GM18498 (cell line): ENCODE results near the gene MTCL1.

ENCODE experiments used
- ATAC-seq: cut with Tn5 transposase; IDR thresholded peaks from one replicate; pipeline ENCODE4 v1.9.1; 2021; ENCODE audit warnings: mild to moderate bottlenecking, moderate library complexity; ENCODE audit not compliant: unreplicated experiment

MTCL1 gene

DNA sequence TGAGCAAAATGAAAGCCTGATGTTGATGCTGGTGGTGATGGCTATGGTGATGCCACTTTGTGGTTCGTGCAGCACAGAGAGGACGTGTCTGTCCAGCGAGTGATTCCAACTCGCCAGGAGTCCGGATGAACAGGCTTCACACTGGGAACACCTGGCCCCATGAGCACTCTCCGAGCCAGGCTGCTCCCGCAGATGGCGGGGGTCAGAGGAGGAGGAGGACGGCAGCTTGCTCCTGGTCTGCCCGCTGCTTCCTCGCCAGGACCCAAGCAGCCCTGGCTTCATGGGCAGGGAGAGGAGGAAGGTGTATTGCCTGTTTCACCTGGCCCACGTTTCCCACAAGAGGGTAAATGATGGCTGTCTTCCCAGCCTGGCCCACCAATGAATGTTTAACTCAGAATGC lies 121.6 kb downstream of the MTCL1 start:
- ATAC-seq, result no peak

DNA sequence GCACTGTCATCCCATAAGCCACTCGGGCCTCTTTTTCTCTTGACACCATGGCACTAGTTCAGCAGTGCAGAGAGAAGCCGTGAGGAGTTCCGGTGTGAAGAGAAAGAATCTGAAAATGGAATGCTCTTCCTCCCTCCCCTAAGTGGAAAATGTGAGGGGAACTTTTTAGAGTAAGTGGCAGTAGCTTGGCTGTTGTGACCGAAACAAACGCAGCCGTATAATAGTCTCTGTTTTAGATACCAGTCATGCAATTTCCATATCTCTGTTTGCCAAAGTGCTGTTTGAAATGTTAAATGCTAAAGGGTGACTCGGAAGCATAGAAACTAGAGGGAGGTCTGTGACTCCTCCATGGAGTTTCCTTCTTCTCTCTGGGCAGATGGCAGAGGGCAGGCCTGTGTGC lies 122.9 kb downstream of the MTCL1 start:
- no peak for ATAC-seq

DNA sequence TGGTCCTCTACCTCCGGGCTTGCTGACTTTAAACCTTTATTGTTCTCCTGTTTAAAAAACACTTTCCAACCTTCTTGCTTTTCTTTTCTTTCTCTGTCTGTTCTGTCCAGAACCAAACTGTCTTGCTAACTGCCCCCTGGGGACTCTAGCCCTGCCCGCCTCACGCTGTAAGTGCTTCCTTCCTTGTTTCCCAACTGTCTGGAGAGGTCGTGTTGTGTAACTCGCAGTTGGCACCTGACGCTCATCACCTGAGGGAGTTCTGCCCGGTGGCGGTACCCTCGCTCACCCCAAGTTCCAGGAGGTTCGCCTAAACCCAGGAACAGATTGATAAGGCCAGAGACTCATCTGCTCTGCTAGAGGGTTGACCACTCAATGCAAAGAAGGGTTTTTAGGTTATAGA lies 123.4 kb downstream of the MTCL1 start:
- no peak for ATAC-seq

DNA sequence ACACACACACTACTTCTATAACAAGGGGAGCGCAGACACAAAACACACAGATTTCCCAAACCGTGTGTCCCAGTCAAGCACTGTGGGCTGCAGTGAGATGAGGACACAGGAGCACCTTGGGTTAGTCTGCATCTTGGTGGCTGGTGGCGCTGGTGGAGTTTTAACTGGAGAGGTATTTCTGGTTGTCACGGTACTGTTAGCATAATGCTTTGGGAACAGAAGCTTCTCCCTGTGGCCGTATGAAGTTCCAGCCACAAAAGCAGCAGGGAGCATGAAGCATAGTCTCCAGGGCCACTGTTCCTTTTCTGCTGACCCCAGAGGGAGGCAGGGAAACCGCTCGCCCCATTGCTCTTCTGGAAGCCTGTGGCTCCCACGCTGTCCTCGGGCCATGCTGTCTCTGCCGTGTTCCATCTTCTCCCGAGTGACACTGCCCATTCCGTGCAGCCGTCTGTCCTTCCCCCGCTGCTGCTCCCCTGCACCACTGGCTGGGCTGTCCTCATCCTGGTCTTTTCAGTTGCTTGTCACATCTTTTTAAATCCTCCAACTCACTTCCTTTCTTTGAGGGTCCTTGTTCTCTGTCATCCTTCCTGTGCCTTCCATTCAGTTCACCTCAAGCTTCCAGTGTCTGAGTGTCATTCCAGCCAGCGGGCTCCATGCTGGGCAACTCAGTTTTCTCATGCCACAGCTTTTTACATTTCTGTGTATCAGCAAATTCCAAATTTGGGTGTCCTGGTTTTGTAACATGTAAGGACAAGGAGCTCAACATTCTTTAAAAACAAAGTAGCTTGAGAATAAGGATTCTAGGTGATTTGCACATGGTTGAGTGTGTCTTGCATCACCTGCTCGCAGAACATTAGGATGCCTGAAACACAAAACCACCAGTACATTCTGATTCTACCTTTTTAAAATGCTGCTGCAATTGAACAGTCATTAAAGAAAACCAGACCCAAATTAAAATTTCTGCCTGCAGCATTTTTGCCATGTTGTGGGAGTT lies 125.0 kb downstream of the MTCL1 start:
- no peak for ATAC-seq

DNA sequence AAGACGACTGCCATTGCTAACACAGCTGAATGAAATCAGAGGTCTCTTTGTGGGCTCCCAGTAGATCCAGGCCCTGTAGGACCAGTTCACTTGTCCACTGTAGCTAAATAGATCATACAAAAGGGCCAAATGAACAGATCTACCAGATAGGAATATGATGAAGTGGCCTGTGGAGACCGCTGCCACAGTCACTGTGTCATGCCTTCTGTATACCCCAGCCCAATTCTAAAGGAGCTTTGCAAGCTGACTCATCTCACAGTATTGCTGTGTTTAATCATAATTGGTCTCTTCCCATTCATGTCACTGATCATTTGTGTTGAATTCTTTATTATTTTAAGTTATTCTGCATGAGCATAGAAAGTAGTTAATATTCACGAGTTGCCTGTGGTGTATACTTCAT lies 125.8 kb downstream of the MTCL1 start:
- ATAC-seq, result no peak

DNA sequence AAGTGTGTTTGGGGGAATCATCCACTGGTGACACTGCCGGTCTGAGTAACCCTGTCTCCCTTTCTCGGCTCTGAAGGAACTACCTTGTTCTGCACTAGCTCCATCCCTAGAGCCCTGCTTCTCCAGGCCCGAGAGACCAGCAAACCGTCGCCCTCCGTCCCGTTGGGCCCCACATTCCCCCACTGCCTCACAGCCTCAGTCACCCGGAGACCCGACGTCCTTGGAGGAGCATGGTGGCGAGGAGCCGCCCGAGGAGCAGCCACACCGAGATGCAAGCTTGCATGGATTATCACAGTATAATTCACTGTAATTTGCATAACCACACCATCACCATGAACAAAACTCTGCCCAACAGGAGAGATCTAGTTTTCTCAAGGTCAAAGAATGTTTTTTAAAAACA lies 126.2 kb downstream of the MTCL1 start:
- no peak for ATAC-seq

DNA sequence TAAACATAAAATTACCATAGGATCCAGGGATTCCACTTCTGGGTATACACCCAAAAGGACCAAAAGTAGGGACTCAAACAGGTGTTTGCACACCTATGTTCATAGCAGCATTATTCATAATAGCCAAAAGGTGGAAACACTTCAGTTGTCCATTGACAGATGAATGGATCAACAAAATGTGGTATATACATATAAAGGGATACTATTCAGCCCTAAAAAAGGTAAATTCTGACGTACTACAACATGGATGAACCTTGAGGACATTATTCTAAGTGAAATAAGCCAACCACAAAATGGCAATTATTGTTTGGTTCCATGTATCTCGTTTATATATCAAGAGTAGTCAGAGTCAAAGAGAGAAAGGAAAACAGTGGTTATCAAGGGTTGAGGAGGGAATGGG lies 128.1 kb downstream of the MTCL1 start:
- ATAC-seq, result no peak

DNA sequence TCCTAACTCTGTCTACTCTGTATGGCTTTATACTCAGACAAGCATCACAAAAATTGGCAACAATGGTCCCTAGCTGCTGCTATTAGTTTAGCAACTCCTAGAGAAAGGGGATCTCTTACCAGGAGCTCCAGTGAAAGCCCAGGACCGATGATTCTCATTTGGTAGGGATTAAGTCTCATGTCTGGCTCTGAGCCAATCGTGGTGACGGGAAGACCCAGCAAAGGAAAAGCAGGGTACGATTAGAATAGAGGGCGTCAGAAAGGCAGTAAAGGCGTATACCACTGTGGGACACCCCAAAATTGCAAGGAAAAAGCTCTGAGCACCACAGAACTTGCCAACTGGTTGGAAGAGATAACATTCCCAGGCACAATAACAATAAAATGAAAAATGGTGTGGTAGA lies 129.5 kb downstream of the MTCL1 start:
- ATAC-seq, result no peak

DNA sequence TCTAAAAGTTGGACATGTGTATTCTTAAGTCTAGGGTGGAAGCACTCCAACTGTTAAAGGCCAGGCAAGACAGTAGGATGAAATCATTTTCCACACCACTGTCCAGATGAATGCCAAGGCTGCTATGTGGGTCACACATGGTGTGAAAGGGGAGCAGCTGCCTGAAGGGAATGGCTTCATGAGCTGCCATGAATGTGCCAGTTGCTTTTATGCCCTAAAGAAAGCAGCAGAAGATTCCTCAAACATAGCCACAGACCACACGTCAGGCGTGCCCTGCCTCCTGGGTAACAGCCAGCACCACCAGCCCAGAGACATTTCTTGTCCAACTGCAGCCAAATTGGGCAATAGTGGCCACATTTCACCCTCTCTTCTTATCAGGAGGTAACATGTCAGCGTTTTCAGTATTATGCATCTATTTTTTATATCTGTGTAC lies 130.2 kb downstream of the MTCL1 start:
- no peak for ATAC-seq

DNA sequence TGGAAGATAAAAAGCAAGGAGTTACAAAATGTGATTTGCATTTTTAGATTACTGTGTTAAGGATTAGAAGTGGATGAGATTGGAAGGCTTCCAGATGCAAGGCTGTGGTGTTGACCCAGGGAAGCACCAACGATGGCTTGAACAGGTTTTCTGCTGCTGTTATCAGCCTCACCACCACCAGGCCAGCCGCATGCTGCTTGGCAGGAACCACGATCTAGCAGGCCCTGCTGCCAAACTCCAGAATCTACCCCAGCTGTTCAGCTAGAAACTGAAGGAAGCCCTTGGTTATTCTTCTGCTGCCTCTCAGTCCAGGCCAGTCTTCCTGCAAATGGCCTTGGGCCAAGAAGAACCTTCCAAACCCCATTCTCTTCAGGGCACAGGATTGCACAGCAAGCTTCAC lies 133.9 kb downstream of the MTCL1 start:
- ATAC-seq, result no peak

DNA sequence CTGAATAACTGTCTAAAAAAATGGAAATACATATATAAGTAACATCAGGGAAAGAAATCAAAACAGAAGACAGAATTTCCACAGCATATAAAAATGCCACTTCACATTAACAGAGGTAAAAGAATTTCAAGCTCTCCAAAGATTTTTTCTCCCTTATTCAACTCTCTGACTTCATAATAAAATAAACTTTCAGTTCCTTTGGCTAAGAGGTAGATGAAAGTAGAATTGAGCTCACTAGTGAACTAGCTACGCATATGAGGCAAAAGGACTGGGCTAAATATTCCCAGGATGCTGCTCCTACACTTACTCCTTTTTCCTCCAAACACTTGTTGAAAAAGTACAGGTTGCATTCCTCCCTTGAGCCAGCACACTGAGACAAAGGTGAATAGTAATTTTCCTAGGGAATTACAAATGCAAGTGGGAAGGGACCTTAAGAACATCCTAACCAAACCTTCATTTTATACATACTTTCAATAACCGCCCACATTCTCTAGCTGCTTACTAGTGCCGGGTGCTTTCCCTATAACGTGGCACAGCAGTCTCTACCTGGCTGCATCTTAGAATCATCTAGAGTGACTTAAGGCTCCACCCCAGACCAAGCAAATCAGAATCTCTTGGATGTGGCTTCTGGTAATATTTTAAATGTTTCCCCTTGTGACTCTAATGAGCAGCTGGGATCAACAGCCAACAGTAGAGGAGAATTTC lies 136.6 kb downstream of the MTCL1 start:
- no peak for ATAC-seq

DNA sequence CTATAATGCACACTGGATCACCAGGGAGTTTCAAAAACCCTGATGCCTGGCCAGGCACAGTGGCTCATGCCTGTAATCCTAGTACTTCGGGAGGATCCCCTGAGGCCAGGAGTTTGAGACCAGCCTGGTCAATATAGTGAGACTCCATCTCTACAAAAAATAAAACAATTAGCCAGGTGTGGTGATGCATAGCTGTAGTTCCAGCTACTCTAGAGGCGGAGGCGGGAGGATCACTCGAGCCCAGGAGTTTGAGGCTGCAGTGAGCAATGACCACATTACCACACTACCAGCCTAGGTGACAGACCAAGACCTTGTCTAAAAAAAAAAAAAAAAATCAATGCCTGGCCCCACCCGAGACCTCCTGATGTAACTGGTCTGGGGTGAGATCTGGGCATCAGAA lies 137.2 kb downstream of the MTCL1 start:
- ATAC-seq, result no peak

DNA sequence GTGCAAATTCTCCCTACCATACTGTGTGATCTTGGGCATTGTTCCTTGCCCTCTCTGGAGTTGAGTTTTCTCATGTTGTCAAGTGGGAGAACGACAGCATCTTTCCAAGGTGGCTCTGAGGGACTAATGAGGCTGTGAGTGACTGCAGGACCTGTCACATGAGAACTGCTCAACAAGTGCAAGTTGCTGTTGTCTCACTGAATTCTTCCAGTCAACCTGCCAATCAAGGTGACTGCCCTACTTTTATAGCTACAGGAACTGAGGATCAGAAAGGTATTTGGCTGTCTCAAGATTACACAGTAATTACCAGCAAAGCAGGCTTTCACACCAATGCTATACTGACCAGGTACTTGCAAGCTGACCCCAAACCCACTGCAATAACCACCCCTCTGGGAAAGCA lies 137.6 kb downstream of the MTCL1 start:
- ATAC-seq, result no peak

DNA sequence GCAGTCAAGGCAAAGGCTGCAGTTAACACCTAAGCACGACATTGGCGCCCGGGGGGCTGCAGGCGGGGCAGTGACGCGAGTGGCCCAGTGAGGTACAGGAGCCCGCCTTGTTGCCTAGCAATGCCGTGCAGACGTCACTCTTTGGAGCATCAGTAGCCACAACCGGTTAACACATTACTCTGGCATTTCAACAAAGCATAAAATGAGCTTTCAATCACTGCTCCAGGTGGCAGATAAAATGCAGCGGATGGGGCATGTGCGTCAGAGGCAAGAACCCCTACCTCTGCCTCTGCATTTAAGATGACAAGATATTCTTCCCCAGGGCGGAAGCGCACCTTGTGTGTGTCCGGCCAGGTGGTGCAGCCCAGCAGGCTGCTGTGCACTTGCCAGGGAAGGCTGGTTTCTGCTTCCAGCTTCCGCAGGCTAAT lies 139.4 kb downstream of the MTCL1 start:
- no peak for ATAC-seq

DNA sequence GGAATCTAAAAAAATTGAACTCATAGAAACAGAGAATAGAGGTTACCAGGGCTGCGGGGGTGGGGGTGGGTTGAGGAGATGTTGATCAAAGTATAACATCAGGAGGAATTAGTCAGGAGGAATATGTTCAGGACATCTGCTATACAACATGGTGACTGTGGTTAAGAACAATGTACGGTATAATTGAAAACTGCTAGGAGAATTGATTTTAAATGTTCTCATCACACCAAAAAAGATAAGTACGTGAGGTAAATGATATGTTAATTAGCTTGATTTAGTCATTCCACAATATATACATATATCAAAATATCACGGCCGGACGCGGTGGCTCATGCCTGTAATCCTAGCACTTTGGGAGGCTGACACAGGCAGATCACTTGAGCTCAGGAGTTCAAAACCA lies 140.2 kb downstream of the MTCL1 start:
- ATAC-seq, result no peak

DNA sequence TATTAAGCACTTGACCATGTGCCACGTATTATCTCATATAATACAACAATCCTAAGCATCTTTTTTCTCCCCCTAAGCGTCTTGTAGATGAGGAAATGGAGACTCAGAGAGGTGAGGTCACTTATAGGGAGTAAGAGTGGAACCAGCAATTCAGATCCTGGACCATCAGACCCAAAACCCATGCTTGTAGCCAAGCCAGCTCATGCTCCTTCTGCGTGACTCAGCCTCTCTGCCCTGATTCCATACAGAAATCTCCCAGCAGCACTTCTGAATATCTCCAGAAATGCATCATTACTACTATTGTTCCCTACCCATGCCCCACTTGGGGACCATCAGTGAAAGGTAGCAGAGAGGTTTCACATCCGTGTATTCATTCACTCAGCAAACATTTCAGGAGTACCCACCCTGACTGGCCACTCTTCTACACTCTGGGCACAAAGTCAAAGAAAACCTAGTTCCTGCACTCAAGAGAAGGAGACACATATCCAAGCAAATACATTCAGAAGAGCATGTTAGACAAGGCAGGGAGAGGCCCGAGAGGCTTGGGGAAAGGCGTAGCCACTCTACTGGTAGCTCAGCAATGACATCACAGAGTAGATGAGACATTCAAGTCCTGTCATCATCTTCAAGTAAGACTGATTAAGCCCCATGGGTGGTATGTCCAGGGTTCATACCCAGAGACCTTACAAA lies 141.9 kb downstream of the MTCL1 start:
- ATAC-seq, result no peak

DNA sequence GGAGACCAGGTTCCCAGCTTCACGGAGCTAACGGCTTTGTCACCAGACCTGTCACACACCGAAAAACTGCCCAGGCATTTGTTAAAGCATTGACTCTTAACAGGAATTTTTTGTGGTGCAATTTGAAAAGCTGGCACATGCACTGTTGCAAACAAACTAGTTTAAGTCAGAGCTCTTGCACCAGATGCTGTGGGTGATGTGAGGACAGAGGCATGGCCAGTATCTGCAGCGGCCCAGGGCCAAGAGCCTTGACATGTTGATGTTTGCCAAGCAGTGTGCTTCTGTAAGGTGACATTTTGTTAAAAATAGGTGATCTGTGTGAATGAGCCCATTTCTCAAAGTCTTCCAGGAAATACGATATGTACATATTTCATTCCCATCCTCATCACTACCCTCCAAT lies 142.5 kb downstream of the MTCL1 start:
- ATAC-seq, result no peak

DNA sequence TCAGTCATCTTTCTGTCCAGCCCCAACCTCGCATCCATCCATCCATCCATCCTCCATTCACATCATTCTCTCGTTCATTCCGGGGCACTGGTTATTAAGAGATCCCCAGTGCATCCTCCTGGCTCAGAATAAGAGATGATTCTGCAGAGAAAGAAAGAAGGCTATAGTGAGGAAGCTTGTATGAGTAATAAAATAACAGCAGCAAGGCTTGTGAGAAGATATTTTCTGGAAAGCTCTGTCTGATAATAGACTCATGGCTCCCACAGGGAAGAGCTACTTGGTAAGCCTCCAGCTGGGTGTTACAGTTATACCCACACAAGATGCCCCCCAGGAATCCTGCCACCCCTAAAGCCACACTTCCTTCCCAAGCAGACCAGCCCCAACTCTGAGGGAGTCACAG lies 143.2 kb downstream of the MTCL1 start:
- no peak for ATAC-seq

DNA sequence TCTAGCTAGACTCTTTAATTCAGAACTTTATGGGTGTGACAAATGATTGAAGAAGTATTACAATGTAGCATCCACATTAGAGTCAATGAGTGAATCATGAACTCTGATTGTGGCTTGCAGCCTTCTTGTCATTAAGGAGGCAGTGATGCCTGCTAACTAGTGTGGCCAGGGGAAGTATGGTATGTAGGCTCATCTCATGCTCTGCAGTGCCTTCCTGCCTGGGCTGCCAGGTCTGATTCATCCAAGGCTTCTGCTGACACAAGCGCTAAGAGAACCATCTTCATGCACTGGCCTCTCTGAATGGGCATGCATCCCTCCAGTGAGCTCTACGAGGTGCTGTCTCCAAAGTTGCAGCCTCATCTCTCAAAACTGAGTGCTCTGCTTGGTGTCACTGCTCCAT lies 144.3 kb downstream of the MTCL1 start:
- ATAC-seq, result no peak

DNA sequence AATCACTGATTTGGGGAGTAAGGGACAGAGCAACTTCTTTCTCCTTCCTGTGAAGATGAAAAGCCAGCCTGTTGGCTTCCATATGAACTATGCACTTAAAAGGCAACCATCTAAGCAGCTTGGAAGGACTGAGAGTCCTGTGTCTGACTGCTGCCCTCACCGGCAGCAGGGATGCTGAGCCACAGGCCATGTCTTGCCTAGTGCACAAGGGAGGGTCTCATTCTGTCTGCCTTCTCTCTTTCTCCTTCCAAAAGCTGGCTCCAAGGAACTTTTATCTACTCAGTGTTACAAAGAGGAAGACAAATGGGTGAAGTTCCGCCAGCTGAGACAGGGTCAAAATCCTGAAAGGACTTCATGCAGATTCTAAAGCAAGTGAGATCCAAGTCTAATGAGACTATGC lies 146.3 kb downstream of the MTCL1 start:
- no peak for ATAC-seq

DNA sequence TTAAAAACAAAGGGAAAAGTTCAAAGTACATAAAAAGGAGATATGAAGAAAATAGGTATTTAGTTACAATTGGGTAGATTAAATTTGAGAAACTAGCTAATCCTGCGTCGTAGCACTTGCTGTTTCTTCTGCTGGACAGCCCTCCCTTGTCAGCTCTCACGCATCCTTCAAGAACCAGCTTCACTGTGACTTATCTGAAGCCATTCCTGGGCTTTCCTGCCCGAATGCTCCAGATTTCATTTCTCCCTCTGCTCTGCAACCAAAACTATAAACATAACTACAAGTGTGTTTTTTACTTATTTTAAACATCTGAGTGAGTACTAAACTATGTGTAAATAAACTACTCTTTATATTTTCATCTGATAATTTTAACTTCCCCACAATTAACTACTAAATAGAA lies 149.2 kb downstream of the MTCL1 start:
- ATAC-seq, result no peak

DNA sequence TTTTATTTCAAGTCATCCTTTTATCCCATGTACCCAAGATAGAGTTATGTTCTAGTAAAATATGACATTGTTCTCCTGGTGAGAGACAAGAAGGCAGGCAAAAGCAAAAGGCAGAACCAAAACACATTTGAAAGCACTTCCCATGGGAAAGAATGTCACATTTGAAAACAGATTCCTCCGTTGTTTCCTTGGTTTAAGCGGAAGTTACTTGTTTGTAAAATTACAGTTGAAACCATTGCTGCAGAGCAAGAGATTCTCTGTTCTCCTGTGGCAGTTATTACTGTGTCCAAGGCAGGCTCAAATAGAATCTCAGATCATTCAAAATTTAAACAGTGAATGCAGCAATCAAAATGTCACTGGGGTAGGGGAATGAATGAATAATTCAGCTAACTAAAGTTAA lies 149.6 kb downstream of the MTCL1 start:
- no peak for ATAC-seq
